Frontal cortex (tissue), 4 donors: ENCODE results near the gene WDR53. TPM values are rescaled to one million over a fixed set of nuclear protein-coding genes. Genes with fewer than 3 reads are reported as not detected.
"Not testable (repeated sequence)": the region's sequence is repeated elsewhere in the genome, so short reads cannot be mapped to it uniquely, and the experiment has no call there.

Experiments
- DNase-seq, 2 donors: peaks; one replicate each; pipeline ENCODE4 v3.0.0; 2012; ENCODE audit warnings: low spot score in 2 of 2
- FAIRE-seq: peaks from 2 replicates; lab custom pipeline; 2012; peaks lifted over from hg19 to GRCh38; lab: Jason Lieb, UNC
- total RNA-seq: library from RNA; depleted of rRNA; stranded (reverse); fragments of >200 nt; gene quantifications from one replicate; pipeline ENCODE4 v1.2.3, GENCODE V29; 2014
- donor health status: control.
- donor health status: control.
- donor health status: control.

Gene WDR53
- total RNA-seq, 1 donor from 2014 or later = 7.3 TPM

- FAIRE-seq (no peak), DNase-seq (no peak)
Observed at GRCh38 chr3:196563721-196564225, 4.6 kb downstream of the WDR53 start.

- no peak for FAIRE-seq
Observed at GRCh38 chr3:196559826-196560225, 8.5 kb downstream of the WDR53 start.

DNA sequence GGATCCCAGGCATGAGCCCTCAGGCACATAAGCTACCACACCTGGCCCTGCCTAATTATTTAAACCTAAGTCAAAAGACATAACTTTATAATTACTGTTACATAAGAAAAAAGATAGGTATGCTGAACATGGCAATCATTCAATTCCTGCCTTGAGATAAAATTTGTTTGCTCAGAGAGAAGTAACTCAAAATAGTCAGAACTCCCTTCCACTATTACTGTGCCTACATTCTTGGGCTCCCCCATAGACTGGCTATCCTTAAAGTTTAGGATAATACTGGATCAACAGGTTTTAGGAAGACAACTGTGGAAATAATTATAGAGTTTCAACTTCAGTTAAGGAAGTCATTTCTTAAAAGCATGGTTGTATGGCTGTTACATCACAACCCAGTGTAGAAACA is 9.9 kb downstream of the WDR53 start:
- DNase-seq = no peak
- no peak for FAIRE-seq

More at GRCh38 chr3:196559826-196560225, 8.5 kb downstream of the WDR53 start:
- DNase-seq = no peak

DNA sequence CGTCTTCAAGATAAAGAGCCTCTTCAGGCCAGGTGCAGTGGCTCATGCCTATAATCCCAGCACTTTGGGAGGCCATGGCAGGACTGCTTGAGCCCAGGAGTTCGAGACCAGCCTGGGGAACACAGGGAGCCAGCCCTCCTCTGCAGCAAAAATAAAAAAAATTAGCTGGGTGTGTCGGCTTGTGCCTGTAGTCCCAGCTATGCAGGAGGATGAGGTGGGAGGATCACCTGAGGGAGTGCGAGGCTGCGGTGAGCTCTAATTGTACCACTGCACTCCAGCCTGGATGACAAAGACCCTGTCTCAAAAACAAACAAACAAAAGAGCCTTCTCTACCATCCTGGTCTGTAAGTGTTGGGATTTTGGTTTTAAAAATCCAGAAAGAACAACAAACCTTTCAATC is 11.1 kb downstream of the WDR53 start:
- FAIRE-seq (no peak), DNase-seq (no peak)

GRCh38 chr3:196555295-196555694 is 13.1 kb downstream of the WDR53 start:
- DNase-seq = no peak
- FAIRE-seq = no peak

DNA sequence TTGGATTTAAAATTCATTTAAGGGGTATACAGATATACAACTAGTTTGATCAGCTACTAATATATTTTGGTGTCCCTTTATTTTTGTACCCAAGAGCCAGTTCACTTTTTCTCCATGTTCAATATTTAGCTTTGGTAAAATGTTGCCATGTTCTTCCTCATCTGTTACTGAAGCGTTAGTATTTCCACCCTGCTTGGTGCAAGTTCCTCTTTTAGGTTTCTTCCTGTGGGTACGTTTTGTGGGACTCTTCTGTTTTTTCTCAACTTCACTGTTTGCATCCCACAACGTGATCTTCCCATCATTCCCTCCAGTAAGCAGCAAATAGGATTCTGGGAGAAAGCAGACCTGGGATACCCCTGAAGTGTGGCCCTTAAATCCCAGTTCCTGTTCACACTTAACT is 14.1 kb downstream of the WDR53 start:
- FAIRE-seq (no peak), DNase-seq (no peak)

GRCh38 chr3:196553551-196553950 is 14.8 kb downstream of the WDR53 start:
- DNase-seq (no peak), FAIRE-seq (no peak)

GRCh38 chr3:196552253-196552652 is 16.1 kb downstream of the WDR53 start:
- DNase-seq (no peak), FAIRE-seq (peak; percentile 89)

DNA sequence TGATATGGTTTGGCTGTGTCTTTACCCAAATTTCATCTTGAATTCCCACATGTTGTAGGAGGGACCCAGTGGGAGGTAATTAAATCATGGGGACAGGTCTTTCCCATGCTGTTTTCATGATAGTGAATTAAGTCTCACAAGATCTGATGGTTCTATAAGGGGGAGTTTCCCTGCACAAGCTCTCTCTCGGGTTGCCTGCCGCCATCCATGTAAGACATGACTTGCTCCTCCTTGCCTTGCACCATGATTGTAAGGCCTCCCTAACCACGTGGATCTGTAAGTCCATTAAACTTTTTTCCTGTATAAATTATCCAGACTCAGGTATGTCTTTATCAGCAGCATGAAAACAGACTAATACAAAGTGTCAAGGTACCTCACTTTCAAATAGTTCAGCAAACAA is 18.2 kb downstream of the WDR53 start:
- not testable (repeated sequence) for DNase-seq, FAIRE-seq

GRCh38 chr3:196549312-196549711 is 19.0 kb downstream of the WDR53 start:
- not testable (repeated sequence) for FAIRE-seq, DNase-seq

DNA sequence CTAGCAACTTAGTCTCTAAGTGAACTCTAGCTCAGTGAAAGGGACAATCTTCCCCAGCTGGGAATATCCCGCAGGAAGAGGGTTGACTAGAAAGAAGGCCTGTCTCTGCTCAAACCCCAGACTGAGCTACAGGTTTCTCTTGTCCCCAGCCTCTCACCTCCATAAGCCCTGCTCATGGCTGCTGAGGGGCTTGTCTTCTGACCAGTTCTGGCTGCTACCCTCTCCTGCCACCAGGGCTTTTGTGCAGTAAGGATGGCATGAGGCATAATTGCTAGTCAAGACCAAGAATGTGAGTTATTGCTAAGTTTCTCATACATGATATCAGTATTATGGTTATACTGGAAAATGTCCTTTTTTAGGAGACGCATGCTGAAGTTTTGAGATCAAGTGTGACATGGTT is 21.3 kb downstream of the WDR53 start:
- FAIRE-seq (no peak), DNase-seq (no peak)

DNA sequence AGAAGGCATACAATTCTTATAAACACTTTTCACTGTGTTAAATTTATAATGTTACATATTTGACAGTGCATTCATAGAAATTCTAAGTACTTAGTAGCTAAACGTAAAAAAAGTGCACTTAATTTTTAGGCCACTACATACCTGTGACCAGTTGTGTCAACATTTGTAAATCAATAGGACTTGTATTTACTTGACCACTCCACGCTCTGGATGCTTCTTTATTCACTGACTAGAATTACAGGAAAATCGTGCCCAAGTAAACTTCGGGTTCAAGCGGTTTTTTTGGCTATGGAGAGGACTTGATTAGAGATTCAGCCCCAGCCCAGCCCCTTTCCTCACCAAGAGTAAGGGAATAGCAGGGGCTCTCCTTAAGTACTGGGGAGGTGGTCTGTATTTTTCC is 21.8 kb downstream of the WDR53 start:
- no peak for DNase-seq
- no peak for FAIRE-seq

DNA sequence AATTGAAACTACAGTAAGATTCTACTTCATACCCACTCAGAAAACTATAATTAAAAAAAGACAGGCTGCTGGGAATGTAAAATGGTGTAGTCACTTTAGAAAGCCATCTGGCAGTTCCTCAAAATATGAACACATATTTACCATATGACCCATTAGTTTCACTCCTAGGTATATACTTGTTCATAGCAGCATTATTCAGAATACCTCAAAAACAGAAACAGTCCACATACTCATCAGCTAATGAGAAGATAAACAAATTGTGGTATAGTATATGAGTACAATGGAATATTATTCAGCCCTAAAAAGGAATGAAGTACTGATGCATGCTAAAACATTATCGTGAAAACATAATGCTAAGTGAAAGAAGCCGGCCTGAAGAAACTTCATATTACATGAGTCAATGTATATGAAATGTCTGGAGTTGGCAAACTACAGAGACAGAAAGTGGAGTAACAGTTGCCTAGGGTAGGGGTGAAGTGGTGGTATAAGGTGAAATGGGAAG is 23.8 kb downstream of the WDR53 start:
- FAIRE-seq (no peak), DNase-seq (no peak)

DNA sequence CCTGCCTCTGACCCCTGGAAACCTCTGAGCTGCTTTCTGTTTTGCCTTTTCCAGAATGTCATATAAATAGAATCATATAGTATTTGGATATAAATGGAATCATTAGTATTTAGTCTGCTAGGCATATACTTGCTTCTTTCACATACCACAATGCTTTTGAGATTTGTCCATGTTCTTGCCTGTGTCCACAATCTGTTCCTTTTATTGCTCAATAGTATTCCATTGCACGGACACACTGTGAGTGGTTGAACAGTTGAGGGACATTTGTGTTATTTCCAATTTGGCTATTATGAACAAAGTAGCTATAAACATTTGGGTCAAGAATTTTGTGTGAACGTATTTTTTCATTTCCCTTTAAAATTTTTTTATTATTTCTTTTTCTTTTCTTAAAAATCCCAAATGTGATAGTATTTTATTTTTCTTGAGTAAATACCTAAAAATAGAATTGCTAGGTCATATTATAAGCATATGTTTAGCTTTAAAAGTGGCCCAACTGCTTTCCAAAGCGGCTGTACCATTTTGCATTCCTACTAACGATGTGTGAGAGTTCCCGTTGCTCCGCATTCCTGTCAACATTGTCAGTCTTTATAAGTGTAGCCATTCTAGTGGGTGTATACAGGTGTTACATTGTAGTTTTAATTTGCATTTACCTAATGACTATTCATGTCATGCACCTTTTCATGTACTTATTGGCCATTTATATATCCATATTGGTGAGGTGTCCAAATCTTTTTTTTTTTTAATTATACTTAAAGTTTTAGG is 26.5 kb downstream of the WDR53 start:
- no peak for FAIRE-seq
- no peak for DNase-seq

- DNase-seq (peak; percentile 28 to 42), FAIRE-seq (no peak)
Observed at GRCh38 chr3:196537319-196537984, 30.9 kb downstream of the WDR53 start.

GRCh38 chr3:196533260-196533681 is 35.1 kb downstream of the WDR53 start:
- DNase-seq (no peak), FAIRE-seq (no peak)

- DNase-seq = no peak
- FAIRE-seq = no peak
Observed at GRCh38 chr3:196531418-196531817, 36.9 kb downstream of the WDR53 start.

DNA sequence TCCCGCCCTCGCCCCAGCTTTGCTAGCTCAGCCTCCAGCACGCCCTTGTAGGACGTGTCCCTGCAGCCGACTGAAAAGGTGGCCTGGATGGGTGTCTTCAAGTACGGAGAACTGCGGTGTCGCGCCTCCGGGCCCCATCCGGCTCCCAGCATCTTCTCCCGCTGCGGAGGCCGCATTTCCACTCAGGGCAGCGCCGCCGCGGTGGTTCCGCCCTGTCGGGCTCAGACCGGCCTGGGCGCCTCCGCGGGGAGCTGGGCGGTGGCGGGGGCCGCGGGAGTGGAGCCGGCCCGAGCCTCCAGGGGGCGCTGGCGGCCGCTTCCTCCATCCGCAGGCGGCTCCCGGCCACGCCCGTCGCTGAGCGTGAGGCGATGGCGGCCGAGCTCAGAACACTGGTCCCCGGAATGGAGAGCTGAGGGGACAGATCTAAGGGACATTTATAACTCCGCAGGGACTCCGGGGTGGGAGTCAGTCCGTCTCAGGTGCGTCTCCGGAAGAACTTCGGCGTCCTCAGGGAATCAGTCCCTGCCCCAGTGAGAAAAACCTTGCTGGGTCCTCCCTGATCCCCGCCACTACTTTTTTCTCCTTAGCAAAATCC is 39.6 kb downstream of the WDR53 start:
- FAIRE-seq = no peak

GRCh38 chr3:196525141-196525540 is 43.2 kb downstream of the WDR53 start:
- no peak for FAIRE-seq
- no peak for DNase-seq

More for the DNA sequence above, 39.6 kb downstream of the WDR53 start:
- peak; percentile 69 to 88 for DNase-seq

GRCh38 chr3:196524527-196524926 is 43.8 kb downstream of the WDR53 start:
- DNase-seq = no peak
- no peak for FAIRE-seq

DNA sequence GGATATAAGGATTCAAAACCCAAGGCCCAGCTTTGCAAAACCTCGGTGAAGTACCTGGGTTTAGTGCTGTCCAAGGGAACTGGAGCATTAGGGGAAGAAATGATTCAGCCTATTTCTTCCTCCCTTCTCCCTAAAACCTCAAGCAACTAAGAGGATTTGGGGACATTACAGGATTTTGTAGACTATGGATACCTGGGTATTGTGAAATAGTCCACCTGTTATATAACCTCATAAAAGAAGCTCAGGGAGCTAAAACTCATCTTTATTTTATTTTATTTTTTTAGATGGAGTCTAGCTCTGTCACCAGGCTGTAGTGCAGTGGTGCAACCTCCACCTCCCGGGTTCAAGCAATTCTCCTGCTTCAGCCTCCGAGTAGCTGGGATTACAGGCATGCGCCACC is 44.5 kb downstream of the WDR53 start:
- DNase-seq (no peak), FAIRE-seq (no peak)
